ENCODE measurements around the gene GPR55.

GRCh38 chr2:230947235-230947576 is 22.2 kb upstream of the GPR55 start:
- no peak for TF ChIP-seq POLR2A (IDR thresholded peaks at IDR 0.05)
- TF ChIP-seq CTCF (IDR thresholded peaks at IDR 0.05) = no peak
